HG03442 (cell line): ENCODE data around the gene OSBP2.
A peak's percentile ranks its signal among the peaks of the same experiment; 100 is the strongest.
"Not testable (repeated sequence)": the region's sequence is repeated elsewhere in the genome, so short reads cannot be mapped to it uniquely, and the experiment has no call there.

ENCODE experiments used
- ATAC-seq: cut with Tn5 transposase; IDR thresholded peaks from one replicate; pipeline ENCODE4 v1.9.1; 2021; ENCODE audit warnings: mild to moderate bottlenecking, moderate library complexity; ENCODE audit not compliant: unreplicated experiment

The OSBP2 gene

GRCh38 chr22:30679895-30680690, 14.6 kb upstream of the OSBP2 start:
- ATAC-seq: not testable (repeated sequence)

- ATAC-seq: no peak
Measured at GRCh38 chr22:30680991-30681770, 13.5 kb upstream of the OSBP2 start.

GRCh38 chr22:30681831-30682230, 12.8 kb upstream of the OSBP2 start:
- no peak for ATAC-seq

GRCh38 chr22:30685178-30685577, 9.5 kb upstream of the OSBP2 start:
- no peak for ATAC-seq

GRCh38 chr22:30687358-30687757, 7.3 kb upstream of the OSBP2 start:
- ATAC-seq: no peak

GRCh38 chr22:30689622-30690021, 5.1 kb upstream of the OSBP2 start:
- no peak for ATAC-seq

- ATAC-seq: no peak
Measured at GRCh38 chr22:30691204-30691603, 3.5 kb upstream of the OSBP2 start.

GRCh38 chr22:30694171-30694639, 469 bp upstream of the OSBP2 start:
- no peak for ATAC-seq

GRCh38 chr22:30695351-30695851, 727 bp downstream of the OSBP2 start:
- ATAC-seq: no peak

- no peak for ATAC-seq
Measured at GRCh38 chr22:30695871-30696655, 1.4 kb downstream of the OSBP2 start.

- ATAC-seq: no peak
Measured at GRCh38 chr22:30697975-30698374, 3.3 kb downstream of the OSBP2 start.

GRCh38 chr22:30701872-30702271, 7.2 kb downstream of the OSBP2 start:
- ATAC-seq: no peak

GRCh38 chr22:30702856-30703255, 8.2 kb downstream of the OSBP2 start:
- ATAC-seq: no peak

- ATAC-seq: no peak
Measured at GRCh38 chr22:30704978-30705377, 10.3 kb downstream of the OSBP2 start.

GRCh38 chr22:30705710-30706651, 11.3 kb downstream of the OSBP2 start:
- ATAC-seq: peak; percentile 57

GRCh38 chr22:30709980-30710379, 15.3 kb downstream of the OSBP2 start:
- not testable (repeated sequence) for ATAC-seq

GRCh38 chr22:30712094-30712493, 17.4 kb downstream of the OSBP2 start:
- ATAC-seq: no peak

GRCh38 chr22:30714062-30714461, 19.4 kb downstream of the OSBP2 start:
- no peak for ATAC-seq

- ATAC-seq: no peak
Measured at GRCh38 chr22:30717331-30717921, 22.8 kb downstream of the OSBP2 start.

GRCh38 chr22:30717952-30718351, 23.3 kb downstream of the OSBP2 start:
- ATAC-seq: no peak
